Islet precursor cell (in vitro differentiated cells): ENCODE results near the gene DIAPH2.
A peak's percentile ranks its signal among the peaks of the same experiment; 100 is the strongest.

Experiments used
- DNase-seq: peaks from one replicate; pipeline ENCODE4 v3.0.0-alpha.2; 2018

DIAPH2 gene

GRCh38 chrX:97314345-97314744 lies 629.7 kb downstream of the DIAPH2 start:
- no peak for DNase-seq

DNA sequence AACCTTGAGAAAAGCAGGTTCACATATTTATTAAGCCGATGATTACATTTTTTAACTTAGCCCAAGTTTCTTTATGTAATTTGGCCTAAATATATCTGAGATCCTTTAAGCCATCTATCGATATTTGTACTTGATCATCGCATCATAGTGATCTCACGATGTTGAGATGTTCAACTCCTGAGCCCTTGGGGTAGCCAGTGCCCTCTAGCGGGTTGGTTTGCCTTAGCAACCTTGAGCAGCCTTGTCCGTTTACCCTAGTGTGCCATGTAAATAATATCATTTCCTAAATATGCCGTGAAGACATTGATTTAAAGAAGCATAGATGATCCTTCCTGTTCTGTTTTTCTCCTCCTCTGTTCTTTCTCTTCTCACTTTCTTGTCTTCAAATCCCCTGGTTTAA lies 631.3 kb downstream of the DIAPH2 start:
- DNase-seq: no peak

DNA sequence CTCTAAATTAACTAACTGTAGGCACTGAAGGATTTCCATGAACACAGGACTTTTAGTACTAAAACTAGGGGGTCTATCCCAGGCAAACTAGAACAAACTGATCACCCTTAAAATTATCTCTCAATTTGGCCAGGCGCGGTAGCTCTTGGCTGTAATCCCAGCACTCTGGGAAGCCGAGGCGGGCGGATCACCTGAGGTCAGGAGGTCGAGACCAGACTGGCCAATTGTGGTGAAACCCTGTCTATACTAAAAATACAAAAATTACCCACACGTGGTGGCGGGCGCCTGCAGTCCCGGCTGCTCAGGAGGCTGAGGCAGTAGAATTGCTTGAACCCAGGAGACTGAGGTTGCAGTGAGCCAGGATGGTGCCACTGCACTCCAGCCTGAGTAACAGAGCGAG lies 635.7 kb downstream of the DIAPH2 start:
- DNase-seq: no peak

GRCh38 chrX:97322401-97322800 lies 637.8 kb downstream of the DIAPH2 start:
- DNase-seq: no peak

DNA sequence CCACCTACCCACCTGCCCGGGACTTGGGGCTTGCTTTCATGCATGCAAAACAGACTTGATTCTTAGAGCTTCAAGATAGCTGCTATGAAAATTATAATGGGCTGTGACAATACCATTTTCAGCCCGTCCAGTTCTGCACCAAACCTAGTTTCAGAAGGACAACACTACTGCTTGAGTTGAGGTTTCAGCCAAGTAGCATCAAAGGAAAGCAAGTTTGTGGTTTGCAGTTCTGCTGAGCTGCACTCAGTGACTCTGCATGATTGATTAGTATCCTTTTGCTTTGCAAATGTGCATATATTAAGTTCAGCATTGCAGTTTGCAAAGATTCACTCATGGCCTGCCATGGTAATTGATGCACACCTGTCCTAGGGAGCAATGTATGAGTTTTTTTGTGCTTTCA lies 641.8 kb downstream of the DIAPH2 start:
- DNase-seq: no peak

DNA sequence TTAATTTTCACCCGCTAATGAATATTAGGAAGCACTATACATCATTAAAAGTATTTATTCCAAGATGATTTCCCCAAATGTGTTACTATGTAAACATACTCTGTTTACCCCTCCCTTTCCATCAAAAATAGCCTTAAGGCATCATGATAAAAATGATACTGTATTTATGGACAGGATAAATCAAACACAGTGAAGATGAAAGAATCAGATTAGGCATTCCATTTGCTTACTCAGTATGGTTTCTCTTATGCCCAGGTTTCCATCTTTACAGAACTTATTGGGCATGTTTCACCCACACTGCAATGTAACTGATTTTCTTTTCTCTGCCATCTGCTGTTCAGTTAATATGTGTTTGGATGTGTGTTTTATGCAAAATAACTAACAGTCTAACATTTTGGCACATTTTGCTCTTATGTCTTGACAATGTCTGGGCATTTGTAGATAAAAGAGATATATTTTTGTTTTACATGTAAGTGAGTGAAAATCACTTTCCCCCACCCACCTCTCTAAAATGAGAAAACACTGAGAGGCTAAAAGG lies 644.3 kb downstream of the DIAPH2 start:
- DNase-seq: no peak

DNA sequence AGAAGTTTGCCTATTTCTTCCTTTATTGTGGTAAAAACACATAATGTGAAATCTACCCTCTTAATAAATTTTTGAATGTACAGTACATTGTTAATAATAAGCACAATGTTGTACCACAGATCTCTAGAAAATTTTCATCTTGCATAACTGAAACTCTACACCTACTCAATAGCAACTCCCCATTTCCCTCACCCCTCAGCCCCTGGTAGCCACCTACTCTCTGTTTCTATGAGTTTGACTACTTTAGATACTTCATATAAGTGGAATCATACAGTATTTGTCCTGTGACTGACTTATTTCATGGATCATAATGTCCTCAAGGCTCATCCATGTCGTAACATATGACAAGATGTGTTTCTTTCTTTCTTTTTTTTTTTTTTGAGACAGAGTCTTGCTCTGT lies 645.5 kb downstream of the DIAPH2 start:
- DNase-seq: no peak

DNA sequence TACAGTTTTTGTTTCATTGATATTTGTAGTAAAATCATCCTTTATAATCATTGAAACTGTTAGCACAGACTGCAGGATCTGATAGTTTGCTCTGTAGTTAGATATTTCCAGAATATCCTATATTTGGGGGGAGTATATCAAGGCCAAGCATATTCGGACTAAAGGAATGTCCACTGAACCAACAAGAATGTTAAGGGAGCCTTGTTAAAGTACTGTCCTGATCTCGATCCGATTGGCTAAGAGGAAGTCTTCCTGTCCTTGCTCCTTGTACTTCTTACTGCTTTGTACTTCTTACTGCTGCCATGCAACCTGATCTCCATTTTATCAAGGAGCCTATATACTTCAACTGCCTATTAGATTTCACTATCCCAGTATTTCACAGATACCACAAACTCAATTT lies 648.3 kb downstream of the DIAPH2 start:
- DNase-seq: no peak

DNA sequence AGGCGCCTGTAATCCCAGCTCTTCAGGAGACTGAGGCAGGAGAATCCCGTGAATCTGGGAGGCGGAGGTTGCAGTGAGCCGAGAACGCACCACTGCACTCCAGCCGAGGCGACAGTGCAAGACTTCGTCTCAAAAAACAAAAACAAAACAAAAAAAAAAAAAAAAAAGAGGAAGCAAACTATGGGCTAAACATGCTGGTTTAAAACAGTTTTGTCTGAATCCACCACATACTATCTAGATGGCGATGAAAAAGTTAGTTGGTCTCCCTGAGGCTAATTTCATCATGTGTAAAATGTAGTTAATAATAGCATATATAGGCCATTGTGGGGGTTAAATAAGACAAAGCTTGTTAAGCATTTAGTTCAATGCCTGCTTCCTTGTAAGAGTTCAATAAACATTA lies 650.2 kb downstream of the DIAPH2 start:
- no peak for DNase-seq

DNA sequence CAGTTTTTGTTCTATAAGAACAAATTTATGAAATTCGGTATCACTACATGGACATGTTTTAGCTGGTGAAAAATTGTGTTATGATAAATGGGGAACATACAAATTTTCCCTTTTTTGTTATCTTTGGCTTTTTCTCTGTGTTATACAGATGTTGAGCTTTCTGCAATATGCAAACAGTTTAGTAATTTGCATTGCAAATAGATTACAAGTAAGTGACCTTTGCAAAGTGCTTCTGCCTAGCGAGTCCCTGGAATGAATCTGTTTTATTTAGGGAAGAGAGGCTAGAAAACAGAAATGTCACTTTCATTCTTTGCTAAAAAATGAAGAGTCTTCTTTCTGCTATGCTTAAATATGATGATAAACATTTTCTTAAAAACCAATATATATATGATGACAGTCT lies 660.1 kb downstream of the DIAPH2 start:
- DNase-seq: no peak

DNA sequence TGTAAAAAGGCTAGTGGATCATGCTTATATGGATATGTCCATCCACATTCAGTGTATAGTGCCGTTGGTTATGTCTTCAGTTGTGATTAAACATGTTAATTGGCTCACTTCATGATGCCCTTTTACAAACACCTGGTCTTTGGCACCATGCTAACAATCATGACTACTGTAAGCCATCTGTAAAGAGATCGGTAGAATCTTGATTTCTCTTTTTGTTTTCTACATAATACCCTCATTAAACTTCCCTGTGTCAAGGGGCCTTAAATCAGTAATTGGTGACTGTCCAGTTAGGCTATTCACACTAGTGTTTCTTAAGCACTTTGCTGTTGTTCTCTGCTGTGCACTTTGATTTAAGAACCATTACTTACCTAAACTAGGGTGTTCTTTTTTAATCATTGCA lies 674.3 kb downstream of the DIAPH2 start:
- no peak for DNase-seq

- DNase-seq: no peak
Measured at GRCh38 chrX:97363843-97364242, 679.2 kb downstream of the DIAPH2 start.

DNA sequence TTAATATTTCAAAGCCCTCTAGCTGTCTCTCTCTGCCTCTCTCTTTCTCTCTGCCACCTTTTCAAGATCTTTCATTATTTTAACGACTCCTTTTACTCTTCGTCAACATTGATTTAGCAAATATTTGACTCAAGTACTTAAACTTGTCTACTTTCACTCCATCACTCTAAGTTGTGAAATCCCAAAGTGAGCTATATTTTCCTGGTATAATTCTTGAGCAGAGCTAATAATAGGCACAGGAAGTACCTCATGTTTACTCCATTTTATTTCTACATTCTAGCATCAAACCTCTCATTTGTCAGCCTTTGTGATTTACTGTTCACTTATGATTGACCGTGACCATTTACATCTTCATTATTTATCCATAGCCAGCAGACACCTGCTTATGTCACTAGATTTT lies 681.6 kb downstream of the DIAPH2 start:
- no peak for DNase-seq

DNA sequence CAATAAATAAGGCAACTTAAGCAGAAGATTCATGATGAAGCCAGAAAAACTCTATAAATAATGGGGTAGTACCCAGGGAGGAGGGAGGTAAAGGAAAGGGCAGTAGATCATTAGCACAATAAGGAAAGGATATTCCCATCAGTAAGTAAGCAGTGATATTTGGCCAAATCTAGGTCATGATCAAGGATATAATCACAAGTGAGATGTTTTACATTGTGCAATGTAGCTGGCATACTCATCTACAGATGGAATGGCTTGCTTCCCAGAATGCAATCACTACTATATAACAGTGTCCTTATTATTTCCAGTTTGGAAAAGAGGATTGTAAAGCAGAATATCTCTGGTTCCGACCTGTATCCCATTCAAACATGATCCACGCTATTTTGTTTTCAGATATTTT lies 682.5 kb downstream of the DIAPH2 start:
- no peak for DNase-seq

- DNase-seq: no peak
Measured at GRCh38 chrX:97369947-97370346, 685.3 kb downstream of the DIAPH2 start.

GRCh38 chrX:97372001-97372766 lies 687.5 kb downstream of the DIAPH2 start:
- DNase-seq: no peak

DNA sequence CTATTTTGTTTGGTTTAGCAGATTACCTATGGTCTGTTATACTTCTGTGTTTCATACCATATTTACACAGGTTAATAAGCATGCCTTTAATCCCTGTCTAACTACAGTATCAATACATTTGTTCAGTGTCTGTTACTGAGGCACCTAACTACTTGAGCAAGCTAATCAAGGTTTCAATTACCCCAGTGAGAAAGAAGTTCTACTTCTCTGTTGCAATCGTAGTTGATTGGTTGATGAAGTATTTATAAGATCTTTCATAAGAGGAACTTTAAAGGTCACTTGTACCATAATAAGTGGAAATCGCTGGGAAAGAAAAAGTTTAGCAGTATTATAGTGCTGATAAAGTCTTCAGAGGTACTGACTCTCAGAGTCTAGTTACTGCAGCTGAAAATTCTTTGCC lies 689.6 kb downstream of the DIAPH2 start:
- DNase-seq: no peak

DNA sequence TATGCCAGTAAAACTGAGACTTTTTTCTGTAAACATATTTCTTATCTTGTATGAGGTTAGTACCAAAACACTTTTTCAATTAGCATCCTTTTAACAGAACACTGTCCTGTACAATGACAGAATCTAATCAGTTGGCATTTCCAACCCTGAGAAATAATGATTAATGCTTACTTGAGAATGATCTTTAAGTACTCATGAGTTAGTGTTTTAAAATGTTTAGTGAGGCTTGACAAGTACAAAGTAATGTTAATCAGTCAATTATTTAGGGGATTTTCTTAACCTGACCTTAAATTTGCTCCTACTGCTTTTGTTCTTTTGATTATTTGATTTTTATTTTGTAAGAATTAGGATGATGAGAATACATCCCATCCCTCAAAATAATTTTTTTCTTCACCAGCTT lies 695.6 kb downstream of the DIAPH2 start:
- DNase-seq: no peak

GRCh38 chrX:97384685-97385084 lies 700.0 kb downstream of the DIAPH2 start:
- no peak for DNase-seq

DNA sequence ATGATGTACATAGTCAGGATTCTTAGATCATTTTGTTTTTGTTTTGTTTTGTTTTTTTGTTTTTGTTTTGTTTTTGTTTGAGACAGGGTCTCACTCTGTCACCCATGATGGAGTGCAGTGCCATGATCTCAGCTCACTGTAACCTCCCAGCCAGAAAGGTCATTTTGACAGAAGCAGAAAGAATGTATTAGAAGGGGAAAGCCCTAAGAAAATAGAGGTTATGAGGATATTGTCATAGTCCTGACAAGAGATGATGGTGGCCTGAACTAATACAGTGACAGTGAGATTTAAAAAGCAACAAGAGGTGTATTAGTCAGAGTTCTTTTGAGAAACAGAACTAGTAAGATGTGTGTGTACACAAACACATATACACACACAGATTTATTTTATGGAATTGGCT lies 702.4 kb downstream of the DIAPH2 start:
- no peak for DNase-seq

DNA sequence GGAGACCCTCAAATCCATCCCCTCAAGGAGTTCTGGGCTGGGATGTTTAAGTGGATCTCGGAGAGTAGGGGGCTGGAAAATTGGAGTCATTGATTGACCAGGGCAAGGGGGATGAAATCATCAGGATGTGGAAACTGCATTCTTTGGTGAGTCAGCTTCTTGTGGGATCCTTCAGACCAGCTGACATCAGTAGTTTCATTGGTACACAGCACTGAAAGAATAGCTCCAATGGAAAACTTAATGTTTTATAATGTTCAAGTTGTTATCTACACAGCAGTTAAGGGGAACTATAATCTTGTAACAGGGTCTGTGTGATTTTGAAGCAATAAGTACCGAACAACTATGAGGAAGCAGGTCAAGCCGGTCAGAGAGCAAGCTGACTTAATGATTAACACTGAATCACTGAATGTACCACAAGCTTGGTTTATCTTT lies 705.1 kb downstream of the DIAPH2 start:
- DNase-seq: peak; percentile 74

DNA sequence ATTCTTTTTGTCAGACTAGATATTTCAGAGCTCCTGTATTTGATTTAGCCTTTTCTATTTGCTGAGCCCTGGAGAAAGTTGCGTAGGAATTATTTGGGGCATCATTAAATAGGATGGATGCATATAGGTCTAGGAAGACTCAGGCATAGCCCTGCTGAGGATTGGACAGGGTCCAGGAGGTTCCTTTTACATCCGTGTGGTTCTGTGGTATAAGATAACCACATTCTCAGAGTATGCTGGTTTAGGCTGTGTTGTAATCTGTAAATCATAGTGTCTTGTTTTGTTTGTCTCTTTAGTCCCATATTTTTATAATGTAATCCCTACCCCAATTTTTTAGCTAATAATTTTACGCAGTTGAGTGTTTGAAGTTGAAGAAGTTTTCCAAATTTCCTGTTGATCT lies 712.7 kb downstream of the DIAPH2 start:
- no peak for DNase-seq

- DNase-seq: no peak
Measured at GRCh38 chrX:97398030-97398551, 713.4 kb downstream of the DIAPH2 start.

GRCh38 chrX:97399400-97399799 lies 714.8 kb downstream of the DIAPH2 start:
- DNase-seq: no peak

GRCh38 chrX:97400492-97400891 lies 715.9 kb downstream of the DIAPH2 start:
- no peak for DNase-seq
